ENCODE results near the gene HNRNPD. TPM values are rescaled to one million over a fixed set of nuclear protein-coding genes. Genes with fewer than 3 reads are reported as not detected.
"Not testable (repeated sequence)": the region's sequence is repeated elsewhere in the genome, so short reads cannot be mapped to it uniquely, and the experiment has no call there.

HNRNPD gene
- total RNA-seq, 1 donor from 2014 or later, result 131 TPM

- Histone ChIP-seq H3K27ac (no peak overlapping the region), H3K27me3 (no peaks in the 10 kb centered on the region), H3K4me1 (no peaks in the 10 kb centered on the region), H3K36me3 (no peaks in the 10 kb centered on the region), H3K9me3 (no peaks in the 10 kb centered on the region), H3K4me3 (no peak overlapping the region)
- DNase-seq, result no peak
- no peak for ATAC-seq
- intact Hi-C loops (cut with DNase I), result no loop called here
- TF ChIP-seq CTCF (IDR thresholded peaks at IDR 0.05), result no peak
These were observed 29.9 kb upstream of the HNRNPD start for GRCh38 chr4:82403725-82404124.

- Histone ChIP-seq H3K4me1 (no peaks in the 10 kb centered on the region), H3K9me3 (no peaks in the 10 kb centered on the region), H3K36me3 (no peaks in the 10 kb centered on the region), H3K27me3 (no peaks in the 10 kb centered on the region), H3K4me3 (no peak overlapping the region), H3K27ac (no peak overlapping the region)
- TF ChIP-seq CTCF (IDR thresholded peaks at IDR 0.05), result no peak
- no peak for ATAC-seq
- no peak for DNase-seq
- intact Hi-C loops (cut with DNase I), result no loop called here
These were observed 28.5 kb upstream of the HNRNPD start for GRCh38 chr4:82402196-82402775.

GRCh38 chr4:82401600-82401999 lies 27.8 kb upstream of the HNRNPD start:
- Histone ChIP-seq H3K9me3 (no peaks in the 10 kb centered on the region), H3K36me3 (no peaks in the 10 kb centered on the region), H3K27ac (no peak overlapping the region), H3K4me1 (no peaks in the 10 kb centered on the region), H3K4me3 (no peak overlapping the region), H3K27me3 (no peaks in the 10 kb centered on the region)
- DNase-seq, result no peak
- ATAC-seq, result no peak
- no peak for TF ChIP-seq CTCF (IDR thresholded peaks at IDR 0.05)
- intact Hi-C loops (cut with DNase I), result no loop called here

- no peak for ATAC-seq
- no peaks in the 10 kb centered on the region for H3K36me3 ChIP-seq
- no peak overlapping the region for H3K4me3 ChIP-seq
- no peak overlapping the region for H3K27ac ChIP-seq
- DNase-seq, result no peak
- intact Hi-C loops (cut with DNase I), result no loop called here
- no peaks in the 10 kb centered on the region for H3K9me3 ChIP-seq
- H3K4me1 ChIP-seq, result no peaks in the 10 kb centered on the region
- H3K27me3 ChIP-seq, result no peaks in the 10 kb centered on the region
- no peak for TF ChIP-seq CTCF (IDR thresholded peaks at IDR 0.05)
These were observed 24.5 kb upstream of the HNRNPD start for GRCh38 chr4:82398263-82398662.

- Histone ChIP-seq H3K4me3 (no peak overlapping the region), H3K4me1 (no peaks in the 10 kb centered on the region), H3K9me3 (no peaks in the 10 kb centered on the region), H3K36me3 (no peaks in the 10 kb centered on the region), H3K27me3 (no peaks in the 10 kb centered on the region), H3K27ac (no peak overlapping the region)
- no peak for TF ChIP-seq CTCF (IDR thresholded peaks at IDR 0.05)
- ATAC-seq (no peak), DNase-seq (no peak)
- intact Hi-C loops (cut with DNase I), result no loop called here
These were observed 23.7 kb upstream of the HNRNPD start for GRCh38 chr4:82397527-82397926.

- no peaks in the 10 kb centered on the region for H3K9me3 ChIP-seq
- intact Hi-C loops (cut with DNase I), result no loop called here
- no peak overlapping the region for H3K4me3 ChIP-seq
- DNase-seq (no peak), ATAC-seq (no peak)
- TF ChIP-seq CTCF (IDR thresholded peaks at IDR 0.05), result no peak
- no peaks in the 10 kb centered on the region for H3K4me1 ChIP-seq
- no peaks in the 10 kb centered on the region for H3K36me3 ChIP-seq
- H3K27ac ChIP-seq, result no peak overlapping the region
- H3K27me3 ChIP-seq, result no peaks in the 10 kb centered on the region
These were observed 21.1 kb upstream of the HNRNPD start for GRCh38 chr4:82394896-82395295.

- H3K4me1 ChIP-seq; H3K4me3 ChIP-seq; H3K27me3 ChIP-seq; DNase-seq; ATAC-seq; H3K36me3 ChIP-seq; H3K27ac ChIP-seq; intact Hi-C loops (cut with DNase I); H3K9me3 ChIP-seq: not testable (repeated sequence)
These were observed 16.3 kb upstream of the HNRNPD start for GRCh38 chr4:82390061-82390460.
